BLaER1 (cell line): Measurements from ENCODE around the gene KLHL2.

Experiments used
- H3K27ac ChIP-seq: shearing (Covaris generic); formaldehyde crosslinking; 2 replicates; pipeline ENCODE4 v1.8.1; 2022
- H3K27me3 ChIP-seq: shearing (Covaris generic); formaldehyde crosslinking; 2 replicates; pipeline ENCODE4 v1.8.1; 2022
- H3K36me3 ChIP-seq: shearing (Covaris generic); formaldehyde crosslinking; 2 replicates; pipeline ENCODE4 v1.8.1; 2022
- H3K4me1 ChIP-seq: shearing (Covaris generic); formaldehyde crosslinking; 2 replicates; pipeline ENCODE4 v1.8.1; 2022
- H3K4me2 ChIP-seq: shearing (Covaris generic); formaldehyde crosslinking; 2 replicates; pipeline ENCODE4 v1.8.1; 2022
- H3K4me3 ChIP-seq: shearing (Covaris generic); formaldehyde crosslinking; 2 replicates; pipeline ENCODE4 v1.8.1; 2022
- H3K9ac ChIP-seq: shearing (Covaris generic); formaldehyde crosslinking; 2 replicates; pipeline ENCODE4 v1.8.1; 2022
- H3K9me3 ChIP-seq: shearing (Covaris generic); formaldehyde crosslinking; 2 replicates; pipeline ENCODE4 v1.8.1; 2022
- H4K20me1 ChIP-seq: shearing (Covaris generic); formaldehyde crosslinking; 2 replicates; pipeline ENCODE4 v1.8.1; 2022
- Cebpa-rat ChIP-seq: shearing (Covaris generic); IDR thresholded peaks from 2 replicates; pipeline ENCODE4 v1.8.1; 2022

KLHL2 gene

DNA sequence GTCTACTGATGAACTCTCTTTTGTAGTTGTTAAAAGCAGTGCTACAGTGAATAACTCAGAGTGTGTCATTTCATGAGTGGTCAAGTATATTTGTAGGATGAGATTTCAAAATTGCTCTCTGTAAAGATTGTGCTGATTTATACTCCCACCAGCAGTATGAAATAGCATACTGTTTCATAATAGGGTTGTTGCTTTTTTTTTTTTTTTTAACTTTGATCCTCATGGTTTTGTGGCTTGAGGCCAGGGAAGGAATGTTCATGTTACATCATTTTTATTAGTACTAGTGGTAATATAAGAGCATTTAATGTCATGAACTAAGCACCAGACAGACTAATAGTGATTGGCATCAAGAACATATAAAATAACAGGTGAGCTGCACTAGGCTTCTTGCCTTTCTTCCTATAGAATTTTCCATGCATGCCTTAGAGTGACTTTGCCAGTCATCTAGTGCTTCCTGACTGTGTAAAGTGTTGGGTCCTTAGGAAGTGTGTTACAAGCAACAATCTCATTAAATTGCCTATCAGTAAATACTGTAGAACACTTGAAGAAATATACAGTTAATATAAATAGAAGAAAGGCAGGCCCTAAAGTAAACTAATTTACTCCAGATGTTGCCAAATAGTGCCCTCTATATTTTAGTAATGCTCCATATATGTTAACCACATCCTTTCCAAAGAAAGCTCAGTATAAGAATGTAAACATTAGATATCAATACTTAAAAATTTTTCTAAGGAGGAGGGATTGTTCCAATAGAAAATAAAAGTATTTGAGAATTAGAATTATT, 81.5 kb downstream of the KLHL2 start:
- peaks cover 28% of the 10 kb centered on the region for H3K4me1 ChIP-seq
- H3K27ac ChIP-seq: no peak overlapping the region
- TF ChIP-seq Cebpa-rat: no peak
- H4K20me1 ChIP-seq: peaks cover 72% of the 10 kb centered on the region
- no peak overlapping the region for H3K9ac ChIP-seq
- H3K4me2 ChIP-seq: no peak overlapping the region
- peaks cover 12% of the 10 kb centered on the region for H3K9me3 ChIP-seq
- H3K27me3 ChIP-seq: no peaks in the 10 kb centered on the region
- peaks cover 65% of the 10 kb centered on the region for H3K36me3 ChIP-seq
- H3K4me3 ChIP-seq: no peak overlapping the region

DNA sequence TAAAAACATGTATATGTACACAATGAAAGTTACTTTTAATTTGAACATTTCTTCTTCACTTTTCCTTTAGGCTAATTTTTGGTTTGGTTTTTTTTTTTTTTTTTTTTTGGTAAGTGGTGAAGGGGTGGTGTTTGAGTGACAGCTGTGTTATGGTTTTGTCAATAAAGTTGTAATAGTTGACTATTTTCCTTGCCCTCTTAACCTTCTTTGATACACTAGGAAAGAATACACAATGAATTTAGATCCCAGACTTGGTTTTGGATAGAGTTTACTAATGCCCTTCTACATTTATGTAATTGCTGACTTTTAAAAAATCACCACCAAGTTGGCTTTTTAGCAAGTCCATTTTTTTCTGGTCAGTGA, 82.0 kb downstream of the KLHL2 start:
- Histone ChIP-seq H3K27me3 (no peaks in the 10 kb centered on the region), H3K4me2 (no peak overlapping the region), H4K20me1 (peaks cover 77% of the 10 kb centered on the region), H3K9me3 (peaks cover 6% of the 10 kb centered on the region), H3K9ac (no peak overlapping the region), H3K4me1 (peaks cover 33% of the 10 kb centered on the region), H3K4me3 (no peak overlapping the region), H3K36me3 (peaks cover 65% of the 10 kb centered on the region), H3K27ac (no peak overlapping the region)
- no peak for TF ChIP-seq Cebpa-rat

GRCh38 chr4:165293061-165293460, 85.7 kb downstream of the KLHL2 start:
- Histone ChIP-seq H3K4me1 (peaks cover 26% of the 10 kb centered on the region), H3K4me3 (no peak overlapping the region), H3K4me2 (no peak overlapping the region), H3K9me3 (no peaks in the 10 kb centered on the region), H3K9ac (no peak overlapping the region), H4K20me1 (peaks cover 90% of the 10 kb centered on the region), H3K27me3 (no peaks in the 10 kb centered on the region), H3K27ac (no peak overlapping the region), H3K36me3 (peaks cover 80% of the 10 kb centered on the region)
- no peak for TF ChIP-seq Cebpa-rat

DNA sequence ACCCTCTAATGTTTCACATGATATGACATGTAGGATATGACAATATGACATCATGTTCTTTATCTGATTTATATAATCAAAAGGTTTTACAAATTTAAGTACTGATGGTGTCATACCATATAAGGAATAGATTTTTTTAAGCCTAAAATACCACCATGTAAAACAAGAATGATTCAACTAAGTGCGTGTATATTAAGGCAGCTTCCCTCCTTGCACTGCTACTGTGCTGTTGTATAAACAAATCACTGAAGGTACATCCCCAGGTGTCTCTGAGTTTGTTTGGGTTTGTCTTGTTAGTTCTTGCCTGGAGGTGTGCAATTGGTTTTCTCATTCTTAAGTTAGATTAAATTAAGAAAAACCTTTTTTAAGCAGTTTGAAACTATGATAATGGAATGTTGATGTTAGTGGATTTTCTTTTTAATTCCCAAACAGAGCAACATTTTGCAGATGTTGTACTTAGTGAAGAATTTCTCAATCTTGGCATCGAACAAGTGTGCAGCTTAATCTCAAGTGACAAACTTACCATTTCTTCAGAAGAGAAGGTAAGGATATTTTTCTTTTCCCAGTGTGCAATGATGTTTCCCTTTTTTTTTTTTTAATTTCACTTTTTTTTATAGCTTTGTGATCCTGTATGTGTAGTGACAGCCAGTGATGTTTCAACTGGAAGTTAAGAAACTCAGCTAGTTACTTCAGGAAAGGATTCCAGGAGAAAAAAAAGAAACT, 86.7 kb downstream of the KLHL2 start:
- H3K36me3 ChIP-seq: peaks cover 82% of the 10 kb centered on the region
- H3K4me1 ChIP-seq: peaks cover 17% of the 10 kb centered on the region
- H3K27me3 ChIP-seq: no peaks in the 10 kb centered on the region
- TF ChIP-seq Cebpa-rat: no peak
- no peak overlapping the region for H3K9ac ChIP-seq
- no peak overlapping the region for H3K4me3 ChIP-seq
- no peaks in the 10 kb centered on the region for H3K9me3 ChIP-seq
- H4K20me1 ChIP-seq: peaks cover 81% of the 10 kb centered on the region
- no peak overlapping the region for H3K27ac ChIP-seq
- H3K4me2 ChIP-seq: peak overlapping the region; percentile 23; the same call in 1 of the 2 replicates

DNA sequence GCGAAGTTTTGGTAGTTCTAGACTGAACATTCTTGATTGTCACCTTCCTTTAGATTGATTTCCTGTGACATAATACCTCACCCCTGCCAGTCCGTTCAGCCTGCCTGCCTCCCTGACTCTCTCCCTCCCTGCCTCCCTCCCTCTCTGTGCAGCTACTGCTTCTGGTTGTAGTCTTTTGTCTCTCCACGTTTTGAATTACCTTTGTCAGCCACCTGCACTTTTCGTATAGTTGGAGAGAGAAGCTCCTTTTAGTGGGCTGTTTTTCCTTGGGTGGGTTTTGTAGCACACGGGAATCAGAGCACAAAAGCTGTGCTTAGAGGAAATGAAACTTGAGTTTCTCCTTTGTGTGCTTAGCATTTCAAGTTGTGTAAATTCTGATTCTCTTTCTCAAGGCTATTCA, 87.5 kb downstream of the KLHL2 start:
- H3K27ac ChIP-seq: no peak overlapping the region
- H3K27me3 ChIP-seq: no peaks in the 10 kb centered on the region
- peaks cover 84% of the 10 kb centered on the region for H3K36me3 ChIP-seq
- no peaks in the 10 kb centered on the region for H3K9me3 ChIP-seq
- H3K4me1 ChIP-seq: peaks cover 22% of the 10 kb centered on the region
- TF ChIP-seq Cebpa-rat: no peak
- H3K4me2 ChIP-seq: peak overlapping the region; percentile 23
- H4K20me1 ChIP-seq: peaks cover 81% of the 10 kb centered on the region
- H3K9ac ChIP-seq: no peak overlapping the region
- H3K4me3 ChIP-seq: no peak overlapping the region

DNA sequence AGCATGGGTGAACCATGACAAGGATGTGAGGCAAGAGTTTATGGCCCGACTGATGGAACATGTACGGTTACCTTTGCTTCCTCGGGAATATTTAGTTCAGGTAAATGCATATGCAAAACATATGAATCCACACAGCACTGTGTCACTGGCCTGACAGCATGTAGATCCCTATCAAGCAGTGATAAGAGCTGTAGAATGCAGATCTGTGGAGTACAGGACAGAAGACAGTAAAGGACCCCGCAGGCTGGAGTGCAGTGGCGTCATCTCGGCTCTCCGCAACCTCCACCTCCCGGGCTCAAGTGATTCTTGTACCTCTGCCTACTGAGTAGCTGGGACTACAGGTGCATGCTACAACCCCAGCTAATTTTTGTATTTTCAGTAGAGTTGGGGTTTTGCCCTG, 90.3 kb downstream of the KLHL2 start:
- peaks cover 80% of the 10 kb centered on the region for H4K20me1 ChIP-seq
- no peak overlapping the region for H3K4me2 ChIP-seq

GRCh38 chr4:165299399-165300060, 92.2 kb downstream of the KLHL2 start:
- H3K9ac ChIP-seq: no peak overlapping the region
- H3K27me3 ChIP-seq: no peaks in the 10 kb centered on the region
- no peak overlapping the region for H3K4me3 ChIP-seq
- no peak for TF ChIP-seq Cebpa-rat
- H3K4me1 ChIP-seq: peaks cover 38% of the 10 kb centered on the region
- H4K20me1 ChIP-seq: peaks cover 74% of the 10 kb centered on the region
- no peak overlapping the region for H3K4me2 ChIP-seq
- no peaks in the 10 kb centered on the region for H3K9me3 ChIP-seq
- H3K36me3 ChIP-seq: peaks cover 71% of the 10 kb centered on the region
- H3K27ac ChIP-seq: no peak overlapping the region

More for the DNA sequence above, 90.3 kb downstream of the KLHL2 start:
- no peaks in the 10 kb centered on the region for H3K9me3 ChIP-seq
- no peak overlapping the region for H3K9ac ChIP-seq
- no peak overlapping the region for H3K4me3 ChIP-seq
- no peak for TF ChIP-seq Cebpa-rat
- H3K36me3 ChIP-seq: peaks cover 68% of the 10 kb centered on the region
- peaks cover 45% of the 10 kb centered on the region for H3K4me1 ChIP-seq
- no peaks in the 10 kb centered on the region for H3K27me3 ChIP-seq
- no peak overlapping the region for H3K27ac ChIP-seq

DNA sequence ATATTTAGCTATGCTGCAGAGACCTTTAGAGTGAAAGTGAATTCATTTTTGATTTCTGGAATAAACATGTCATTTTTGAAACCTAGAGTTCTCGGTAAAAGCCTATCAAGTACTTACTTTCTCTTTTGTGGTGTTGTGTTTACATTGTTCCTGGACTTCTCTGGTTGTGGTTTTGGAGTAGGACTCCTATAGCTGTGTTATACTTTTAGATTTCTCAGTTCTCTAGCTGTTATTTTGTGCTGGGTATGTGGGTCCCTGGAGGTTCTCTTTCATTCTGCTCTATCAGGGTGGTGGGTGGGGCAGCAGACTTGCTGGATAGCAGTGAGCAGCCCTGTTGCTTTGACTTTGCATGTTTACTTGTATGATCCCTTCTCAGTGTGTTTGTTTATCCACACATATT, 94.5 kb downstream of the KLHL2 start:
- Histone ChIP-seq H3K4me3 (no peak overlapping the region), H4K20me1 (peaks cover 63% of the 10 kb centered on the region), H3K9me3 (no peaks in the 10 kb centered on the region), H3K4me2 (peak overlapping the region; percentile 35), H3K4me1 (peaks cover 29% of the 10 kb centered on the region), H3K27ac (no peak overlapping the region), H3K9ac (no peak overlapping the region), H3K36me3 (peaks cover 70% of the 10 kb centered on the region), H3K27me3 (no peaks in the 10 kb centered on the region)
- no peak for TF ChIP-seq Cebpa-rat

- Histone ChIP-seq H3K27ac (no peak overlapping the region), H4K20me1 (peaks cover 60% of the 10 kb centered on the region), H3K9ac (no peak overlapping the region), H3K4me1 (peaks cover 29% of the 10 kb centered on the region), H3K27me3 (no peaks in the 10 kb centered on the region), H3K4me3 (no peak overlapping the region), H3K36me3 (peaks cover 73% of the 10 kb centered on the region), H3K4me2 (no peak overlapping the region), H3K9me3 (no peaks in the 10 kb centered on the region)
- TF ChIP-seq Cebpa-rat: no peak
Measured at GRCh38 chr4:165302658-165303057, 95.3 kb downstream of the KLHL2 start.

GRCh38 chr4:165308166-165308565, 100.8 kb downstream of the KLHL2 start:
- Histone ChIP-seq H3K4me3 (no peak overlapping the region), H3K9me3 (no peaks in the 10 kb centered on the region; the same call in 1 of the 2 replicates)
- no peak for TF ChIP-seq Cebpa-rat

More at GRCh38 chr4:165308166-165308565, 100.8 kb downstream of the KLHL2 start:
- Histone ChIP-seq H3K9ac (no peak overlapping the region), H3K4me2 (no peak overlapping the region), H3K4me1 (no peaks in the 10 kb centered on the region), H3K27me3 (no peaks in the 10 kb centered on the region), H4K20me1 (peaks cover 35% of the 10 kb centered on the region), H3K36me3 (peaks cover 98% of the 10 kb centered on the region), H3K27ac (no peak overlapping the region)
